ENCODE results near the gene INTS11. TPM values are rescaled to one million over a fixed set of nuclear protein-coding genes. Genes with fewer than 3 reads are reported as not detected.
"Not testable (repeated sequence)": the region's sequence is repeated elsewhere in the genome, so short reads cannot be mapped to it uniquely, and the experiment has no call there.

Gene INTS11
- total and polyA plus RNA-seq, 2 of the 13 experiments (the other 11 are each of a cell fraction or from before 2014, with no cell fraction given) = 52.8 to 94.8 TPM

- TF ChIP-seq PRDM4 (CRISPR knock-in tag; IDR thresholded peaks at IDR 0.05; ENCODE audit: borderline replicate concordance) (no peak), RBFOX2 (IDR thresholded peaks at IDR 0.05; ENCODE audit: low read depth, low read length) (0 out of 2 replicates have a peak, but pooled peaks have one; percentile 2), HNRNPLL (IDR thresholded peaks at IDR 0.05; ENCODE audit: low read depth, low read length, poor library complexity, severe bottlenecking) (peak; percentile 4), HNRNPL (IDR thresholded peaks at IDR 0.05; ENCODE audit: low read depth, low read length) (0 out of 2 replicates have a peak, but pooled peaks have one; percentile 22), ZNF331 (CRISPR knock-in tag; IDR thresholded peaks at IDR 0.05) (no peak)
Observed at GRCh38 chr1:1370771-1371300, 46.4 kb upstream of the INTS11 start (continued).

- H3K4me2 ChIP-seq (ENCODE audit: low read depth, low read length); in situ Hi-C loops (cut with HindIII; ENCODE audit: extremely low pct_ligation_motif_present, low pct_unique_long_range_greater_than_20kb); H3K9ac ChIP-seq (ENCODE audit: insufficient read depth, low read depth, low read length); DNase-seq (ENCODE audit: low spot score); intact Hi-C loops (cut with micrococcal nuclease; ENCODE audit: unreplicated experiment); FAIRE-seq; ATAC-seq; CTCF ChIA-PET (ENCODE audit: low intra/inter-chr PET ratio, low total read pairs); H3K9me3 ChIP-seq (ENCODE audit: low read length); H3K36me3 ChIP-seq (replicated peaks in 1 of 2; ENCODE audit: control insufficient read depth in 1 of 2, insufficient read depth in 2 of 2, low read length in 2 of 2); H2AFZ ChIP-seq (ENCODE audit: low read length); H3K27ac ChIP-seq (ENCODE audit: extremely low read length, insufficient read depth, low read length); BruUV-seq (replicated peaks); H3K27me3 ChIP-seq (ENCODE audit: control insufficient read depth in 1 of 2, insufficient read depth in 2 of 2, low read length in 2 of 2); H4K20me1 ChIP-seq (ENCODE audit: insufficient read depth, low read length); H3K4me3 ChIP-seq (replicated peaks in 1 of 3; ENCODE audit: insufficient read depth in 1 of 3, low read depth in 2 of 3, low read length in 3 of 3): not testable (repeated sequence)
- H3K4me1 ChIP-seq (ENCODE audit: insufficient read depth, low read length) = peaks cover 26% of the 10 kb centered on the region
- WGBS (ENCODE audit: low lambda C conversion rate) = 91% methylated on average over 14 of the region's 14 CpGs
- POLR2A ChIA-PET = interaction anchor here (0.7 to 3.0 kb wide), 2 partner anchors 13 to 65 kb away, joined by 3 to 7 read pairs; no protein-coding TSS in a partner anchor
- peaks cover 19% of the 10 kb centered on the region for H3K79me2 ChIP-seq (ENCODE audit: insufficient read depth, low read length)
Observed at GRCh38 chr1:1370094-1370493, 45.6 kb upstream of the INTS11 start.
